GM12864 (cell line): ENCODE data around the gene TOM1L2.
"Not testable (repeated sequence)": the region's sequence is repeated elsewhere in the genome, so short reads cannot be mapped to it uniquely, and the experiment has no call there.

Experiments
- DNase-seq: peaks from one replicate; pipeline ENCODE4 v3.0.0-alpha.2; 2011; ENCODE audit warnings: low read depth
- H3K4me3 ChIP-seq: 2 replicates; pipeline ENCODE4 v1.5.1; 2011; ENCODE audit warnings: mild to moderate bottlenecking, low read depth, low read length, control low read depth
- TF ChIP-seq, protein P1 (sequence below): IDR thresholded peaks from 2 replicates; pipeline ENCODE4 v1.5.1; 2011; ENCODE audit warnings: low read depth, mild to moderate bottlenecking, moderate library complexity, low read length, control low read depth, inconsistent platforms; ENCODE audit errors: missing control alignments

Gene TOM1L2

DNA sequence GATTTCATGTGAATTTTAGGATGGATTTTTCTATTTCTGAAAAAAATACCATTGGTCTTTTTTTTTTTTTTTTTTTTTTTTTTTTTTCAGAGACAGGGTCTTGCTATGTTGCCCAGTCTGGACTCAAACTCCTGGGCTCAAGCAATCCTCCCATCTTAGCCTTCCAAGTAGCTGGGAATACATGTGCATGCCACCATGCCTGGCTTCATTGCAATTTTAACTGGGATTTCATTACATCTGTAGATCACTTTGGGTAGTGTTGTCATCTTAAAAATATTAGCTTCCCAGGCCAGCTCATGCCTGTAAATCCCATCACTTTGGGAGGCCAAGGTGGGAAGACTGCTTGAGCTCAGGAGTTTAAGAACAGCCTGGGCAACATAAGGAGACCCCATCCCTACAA lies 54.8 kb downstream of the TOM1L2 start:
- TF ChIP-seq, protein P1, sequence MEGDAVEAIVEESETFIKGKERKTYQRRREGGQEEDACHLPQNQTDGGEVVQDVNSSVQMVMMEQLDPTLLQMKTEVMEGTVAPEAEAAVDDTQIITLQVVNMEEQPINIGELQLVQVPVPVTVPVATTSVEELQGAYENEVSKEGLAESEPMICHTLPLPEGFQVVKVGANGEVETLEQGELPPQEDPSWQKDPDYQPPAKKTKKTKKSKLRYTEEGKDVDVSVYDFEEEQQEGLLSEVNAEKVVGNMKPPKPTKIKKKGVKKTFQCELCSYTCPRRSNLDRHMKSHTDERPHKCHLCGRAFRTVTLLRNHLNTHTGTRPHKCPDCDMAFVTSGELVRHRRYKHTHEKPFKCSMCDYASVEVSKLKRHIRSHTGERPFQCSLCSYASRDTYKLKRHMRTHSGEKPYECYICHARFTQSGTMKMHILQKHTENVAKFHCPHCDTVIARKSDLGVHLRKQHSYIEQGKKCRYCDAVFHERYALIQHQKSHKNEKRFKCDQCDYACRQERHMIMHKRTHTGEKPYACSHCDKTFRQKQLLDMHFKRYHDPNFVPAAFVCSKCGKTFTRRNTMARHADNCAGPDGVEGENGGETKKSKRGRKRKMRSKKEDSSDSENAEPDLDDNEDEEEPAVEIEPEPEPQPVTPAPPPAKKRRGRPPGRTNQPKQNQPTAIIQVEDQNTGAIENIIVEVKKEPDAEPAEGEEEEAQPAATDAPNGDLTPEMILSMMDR = no peak
- no peak overlapping the region for H3K4me3 ChIP-seq
- DNase-seq = no peak

DNA sequence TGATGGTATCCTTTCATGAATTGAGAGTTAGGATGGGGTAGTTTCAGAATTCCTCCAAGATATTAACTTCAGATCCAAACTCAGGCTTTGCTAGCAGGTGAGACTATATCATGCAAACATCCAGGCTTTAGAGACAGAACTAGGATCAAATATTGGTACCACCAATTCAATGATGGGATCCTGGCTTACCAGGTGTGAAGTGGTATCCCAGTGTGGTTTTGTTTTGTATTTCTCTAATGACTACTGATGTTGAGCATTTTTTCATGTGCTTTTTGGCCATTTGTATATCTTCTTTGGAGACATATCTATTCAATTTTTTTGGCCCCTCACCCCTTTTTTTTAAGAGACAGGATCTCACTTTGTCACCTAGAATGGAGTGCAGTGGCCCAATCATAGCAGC lies 57.0 kb downstream of the TOM1L2 start:
- no peak overlapping the region for H3K4me3 ChIP-seq
- TF ChIP-seq, protein P1 = no peak
- DNase-seq = no peak

DNA sequence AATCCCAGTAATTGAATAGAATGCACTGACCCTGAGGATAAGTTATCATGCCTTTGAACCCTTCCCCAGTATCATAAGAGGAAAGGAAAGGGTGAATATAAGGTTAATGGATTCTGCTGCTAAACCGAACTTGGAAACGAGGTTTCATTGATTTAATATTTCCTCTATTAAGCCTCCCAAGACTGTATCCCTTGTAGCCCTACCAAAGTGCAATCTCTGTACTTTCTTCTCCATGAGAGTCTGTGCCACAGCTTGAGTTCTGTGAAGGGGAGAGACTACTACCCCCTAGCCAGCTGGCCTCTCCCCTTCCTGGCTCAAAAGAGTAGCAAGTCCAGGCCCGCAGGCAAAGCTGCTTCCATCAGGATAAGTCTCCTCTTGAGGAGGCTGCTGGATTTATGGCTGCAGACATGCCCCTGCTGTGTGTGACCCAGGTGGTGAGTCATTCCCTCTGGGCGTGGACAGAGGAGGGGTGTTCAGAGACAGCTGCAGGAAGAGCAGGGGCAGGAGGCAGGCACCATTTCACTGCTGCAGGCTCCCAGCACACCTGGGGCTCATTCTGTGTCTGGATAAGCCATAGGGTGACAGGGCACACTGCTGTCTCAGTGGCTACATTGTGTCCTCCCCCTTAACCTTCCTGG lies 58.4 kb downstream of the TOM1L2 start:
- TF ChIP-seq, protein P1 = no peak
- H3K4me3 ChIP-seq = no peak overlapping the region
- DNase-seq = no peak

DNA sequence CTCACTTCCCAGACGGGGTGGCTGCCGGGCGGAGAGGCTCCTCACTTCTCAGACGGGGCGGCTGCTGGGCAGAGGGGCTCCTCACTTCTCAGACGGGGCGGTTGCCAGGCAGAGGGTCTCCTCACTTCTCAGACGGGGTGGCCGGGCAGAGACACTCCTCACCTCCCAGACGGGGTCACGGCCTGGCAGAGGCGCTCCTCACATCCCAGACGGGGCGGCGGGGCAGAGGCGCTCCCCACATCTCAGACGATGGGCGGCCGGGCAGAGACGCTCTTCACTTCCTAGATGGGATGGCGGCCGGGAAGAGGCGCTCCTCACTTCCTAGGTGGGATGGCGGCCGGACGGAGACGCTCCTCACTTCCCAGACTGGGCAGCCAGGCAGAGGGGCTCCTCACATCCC lies 59.9 kb downstream of the TOM1L2 start:
- not testable (repeated sequence) for DNase-seq, H3K4me3 ChIP-seq

DNA sequence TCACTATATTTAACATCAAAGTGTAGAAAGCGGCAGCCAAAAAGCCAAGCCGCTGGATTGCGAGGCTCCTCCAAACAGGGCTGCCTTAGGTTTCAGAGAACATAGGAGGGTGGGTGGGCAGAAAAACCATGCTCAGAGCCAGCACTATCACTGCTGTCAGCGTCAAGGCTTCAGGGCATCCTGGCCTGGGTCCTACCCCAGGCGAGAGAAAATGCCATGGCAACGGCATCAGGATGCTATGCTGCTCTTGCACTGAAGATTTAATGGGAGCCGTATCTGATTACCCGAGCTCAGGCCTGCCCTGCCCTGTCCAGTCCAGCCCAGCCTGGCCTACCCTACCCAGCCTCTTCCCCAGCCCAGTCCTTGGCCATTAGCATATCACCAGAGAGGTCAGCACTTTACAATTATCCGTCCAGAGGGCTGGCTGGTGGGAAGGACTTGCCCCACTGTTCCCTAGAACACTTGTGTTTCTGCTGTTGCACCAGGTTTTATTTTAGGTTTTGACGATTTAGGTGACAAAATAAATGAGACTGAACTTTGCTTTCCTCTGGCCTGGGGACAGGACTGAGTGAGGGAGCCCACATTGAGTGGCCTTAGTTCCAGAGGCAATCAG lies 61.1 kb downstream of the TOM1L2 start:
- no peak overlapping the region for H3K4me3 ChIP-seq
- TF ChIP-seq, protein P1 = no peak
- no peak for DNase-seq

DNA sequence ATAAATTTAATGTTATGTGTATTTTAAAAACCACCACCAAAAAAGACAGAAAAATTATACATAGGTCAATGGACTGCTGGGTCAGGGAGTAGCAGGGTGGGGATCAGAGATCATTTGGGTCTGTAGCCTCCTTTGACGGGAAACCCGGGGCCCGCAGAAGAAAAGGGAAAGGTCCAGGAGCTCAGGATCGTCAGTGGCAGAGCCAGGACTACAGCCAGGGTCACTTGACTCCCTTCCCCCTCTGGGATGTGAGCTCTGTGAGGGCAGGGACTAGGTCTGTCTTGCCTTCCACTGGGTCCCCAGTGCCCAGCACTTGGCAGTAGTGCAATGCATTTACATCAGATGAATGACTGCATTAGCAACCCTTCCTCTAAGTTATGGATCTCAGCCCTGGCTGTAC lies 62.1 kb downstream of the TOM1L2 start:
- DNase-seq = no peak
- TF ChIP-seq, protein P1 = no peak
- no peak overlapping the region for H3K4me3 ChIP-seq

DNA sequence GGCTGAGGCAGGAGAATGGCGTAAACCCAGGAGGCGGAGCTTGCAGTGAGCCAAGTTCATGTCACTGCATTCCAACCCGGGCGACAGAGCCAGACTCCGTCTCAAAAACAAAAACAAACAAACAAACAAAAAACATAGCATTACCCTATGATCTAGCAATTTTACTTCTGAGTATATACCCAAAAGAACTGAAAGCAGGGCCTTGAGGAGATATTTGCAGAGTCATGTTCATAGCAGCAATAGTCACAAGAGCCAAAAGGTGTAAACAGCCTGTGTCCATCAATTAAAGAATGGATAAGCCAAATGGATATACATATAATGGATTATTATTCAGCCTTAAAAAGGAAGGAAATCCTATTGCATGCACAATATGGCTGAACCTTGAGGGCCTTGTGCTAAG lies 63.1 kb downstream of the TOM1L2 start:
- TF ChIP-seq, protein P1 = no peak
- no peak overlapping the region for H3K4me3 ChIP-seq
- DNase-seq = no peak
